IPS-18a (cell line): ENCODE results near the gene RTN4.
"Not testable (repeated sequence)": the region's sequence is repeated elsewhere in the genome, so short reads cannot be mapped to it uniquely, and the experiment has no call there.

Experiments
- H3K27ac ChIP-seq: one replicate; pipeline ENCODE4 v1.5.1; 2013; ENCODE audit warnings: low read length
- H3K27me3 ChIP-seq: one replicate; pipeline ENCODE4 v1.6.1; 2013; ENCODE audit warnings: mild to moderate bottlenecking, low read length; ENCODE audit not compliant: control insufficient read depth, insufficient read depth
- H3K36me3 ChIP-seq: one replicate; pipeline ENCODE4 v1.6.1; 2013; ENCODE audit warnings: low read depth, low read length; ENCODE audit not compliant: control insufficient read depth
- H3K4me1 ChIP-seq: one replicate; pipeline ENCODE4 v1.6.1; 2013; ENCODE audit warnings: low read depth, low read length; ENCODE audit not compliant: control insufficient read depth
- H3K4me3 ChIP-seq: one replicate; pipeline ENCODE4 v1.5.1; 2013; ENCODE audit warnings: low read length
- H3K9ac ChIP-seq: one replicate; pipeline ENCODE4 v1.6.1; 2013; ENCODE audit warnings: mild to moderate bottlenecking, low read length, moderate library complexity
- H3K9me3 ChIP-seq: one replicate; pipeline ENCODE4 v1.6.1; 2013; ENCODE audit warnings: low read depth, low read length; ENCODE audit not compliant: control insufficient read depth

Gene RTN4

GRCh38 chr2:55050100-55050994 lies at the start of gene RTN4:
RTN4 (minus strand) TSS chr2:55050451; CDS start chr2:55050300, 151 bp downstream.
- H3K27me3 ChIP-seq: no peaks in the 10 kb centered on the region
- peak within 1 kb of the TSS; percentile 99 for H3K4me3 ChIP-seq
- peak within 1 kb of the TSS; percentile 100 for H3K9ac ChIP-seq
- no peaks in the 10 kb centered on the region for H3K36me3 ChIP-seq
- H3K9me3 ChIP-seq: no peaks in the 10 kb centered on the region
- H3K4me1 ChIP-seq: peaks cover 29% of the 10 kb centered on the region
- H3K27ac ChIP-seq: peak within 1 kb of the TSS; percentile 97

- H3K4me3 ChIP-seq: no peak overlapping the region
- H3K36me3 ChIP-seq: no peaks in the 10 kb centered on the region
- no peaks in the 10 kb centered on the region for H3K4me1 ChIP-seq
- no peaks in the 10 kb centered on the region for H3K27me3 ChIP-seq
- no peaks in the 10 kb centered on the region for H3K9me3 ChIP-seq
- H3K9ac ChIP-seq: no peak overlapping the region
- H3K27ac ChIP-seq: no peak overlapping the region
Measured at GRCh38 chr2:55099493-55099877, 49.2 kb upstream of the RTN4 start.

DNA sequence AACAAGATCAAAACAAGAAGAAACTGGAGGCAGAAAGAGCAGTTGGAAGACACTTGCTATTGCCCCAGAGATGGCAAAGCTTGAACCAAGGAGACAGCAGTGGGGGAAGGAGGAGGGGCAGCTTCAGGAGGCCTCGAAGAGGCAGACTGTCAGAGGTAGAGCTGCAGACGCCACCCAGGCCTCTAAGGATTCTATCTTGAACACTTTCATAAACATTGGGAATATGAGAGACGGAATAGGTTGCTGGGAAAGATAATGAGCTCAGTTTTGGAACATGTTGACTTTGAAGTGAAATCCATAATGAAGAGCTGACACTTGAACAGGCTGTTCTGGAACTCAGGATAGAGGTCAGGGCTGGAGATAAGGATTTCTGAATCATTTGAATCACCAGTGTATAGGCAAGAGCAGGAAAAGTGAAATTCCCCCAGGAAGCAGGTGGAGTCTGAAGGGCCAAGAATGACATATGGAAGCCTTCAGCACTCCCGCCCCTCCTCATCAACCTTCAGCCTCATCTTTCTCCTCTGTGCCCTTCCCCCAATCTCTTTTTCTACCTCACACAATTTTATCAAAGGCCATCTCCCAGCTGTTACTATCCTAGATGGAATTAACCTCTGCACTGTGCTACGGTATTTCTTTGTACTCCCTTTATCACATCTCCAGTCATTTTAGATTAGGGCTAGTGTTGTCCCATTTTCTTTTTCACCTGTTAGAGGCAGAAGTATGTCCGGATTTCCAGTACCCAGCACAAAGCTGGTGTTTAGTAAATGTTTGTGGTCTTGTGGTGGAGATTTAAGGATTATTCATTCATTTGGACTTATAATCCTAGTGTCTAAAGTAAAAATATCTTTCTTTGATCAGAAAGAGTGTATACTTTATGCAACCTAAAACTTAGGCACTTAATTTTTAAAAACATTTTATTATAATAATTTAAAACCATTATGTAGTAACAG lies 47.5 kb upstream of the RTN4 start:
- no peak overlapping the region for H3K9ac ChIP-seq
- no peaks in the 10 kb centered on the region for H3K9me3 ChIP-seq
- no peak overlapping the region for H3K4me3 ChIP-seq
- no peaks in the 10 kb centered on the region for H3K27me3 ChIP-seq
- no peak overlapping the region for H3K27ac ChIP-seq
- no peaks in the 10 kb centered on the region for H3K36me3 ChIP-seq
- H3K4me1 ChIP-seq: no peaks in the 10 kb centered on the region

DNA sequence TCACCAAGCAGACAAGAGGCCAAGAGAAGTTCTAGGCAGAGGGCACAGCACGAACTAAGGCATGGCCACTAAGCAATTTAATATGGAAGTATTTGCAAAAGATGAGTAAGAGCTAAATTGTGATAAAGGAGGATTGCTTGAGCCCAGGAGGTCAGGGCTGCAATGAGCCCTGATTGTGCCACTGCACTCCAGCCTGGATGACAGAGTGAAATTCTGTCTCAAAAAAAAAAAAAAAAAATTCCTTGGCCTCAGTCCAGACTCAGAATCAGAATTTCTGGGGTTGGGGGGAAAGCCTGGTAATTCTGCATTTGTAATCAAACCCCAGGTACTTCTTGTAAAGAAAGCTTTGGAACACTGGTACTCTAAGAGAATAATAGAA lies 46.8 kb upstream of the RTN4 start:
- H3K9me3 ChIP-seq: no peaks in the 10 kb centered on the region
- no peaks in the 10 kb centered on the region for H3K36me3 ChIP-seq
- H3K4me1 ChIP-seq: no peaks in the 10 kb centered on the region
- H3K4me3 ChIP-seq: no peak overlapping the region
- H3K27me3 ChIP-seq: no peaks in the 10 kb centered on the region
- no peak overlapping the region for H3K27ac ChIP-seq
- H3K9ac ChIP-seq: no peak overlapping the region

DNA sequence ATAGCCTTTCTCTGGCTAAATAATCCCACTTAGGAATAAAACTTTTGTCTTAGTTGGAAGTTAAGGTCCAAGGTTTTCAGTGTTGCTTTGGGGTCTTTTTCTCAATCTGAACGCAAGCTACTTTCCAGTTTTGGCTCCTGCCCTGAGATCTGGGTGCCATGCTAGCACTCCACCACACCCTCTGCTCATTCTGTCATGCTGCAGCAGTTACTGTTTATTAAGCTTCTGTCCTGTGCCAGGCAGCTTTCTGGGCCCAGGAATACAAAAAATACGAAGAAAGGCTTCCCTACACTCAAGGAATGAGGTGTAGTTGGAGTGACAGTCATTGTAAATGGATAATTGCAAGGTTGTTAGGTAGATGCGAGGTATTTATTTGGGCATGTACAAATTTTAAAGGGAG lies 46.3 kb upstream of the RTN4 start:
- no peaks in the 10 kb centered on the region for H3K4me1 ChIP-seq
- H3K27ac ChIP-seq: no peak overlapping the region
- no peaks in the 10 kb centered on the region for H3K27me3 ChIP-seq
- no peaks in the 10 kb centered on the region for H3K36me3 ChIP-seq
- H3K9ac ChIP-seq: no peak overlapping the region
- H3K9me3 ChIP-seq: no peaks in the 10 kb centered on the region
- H3K4me3 ChIP-seq: no peak overlapping the region

- Histone ChIP-seq H3K9ac (no peak overlapping the region), H3K27ac (no peak overlapping the region), H3K9me3 (no peaks in the 10 kb centered on the region), H3K27me3 (no peaks in the 10 kb centered on the region), H3K4me3 (no peak overlapping the region), H3K4me1 (no peaks in the 10 kb centered on the region), H3K36me3 (no peaks in the 10 kb centered on the region)
Measured at GRCh38 chr2:55093381-55093780, 43.1 kb upstream of the RTN4 start.

DNA sequence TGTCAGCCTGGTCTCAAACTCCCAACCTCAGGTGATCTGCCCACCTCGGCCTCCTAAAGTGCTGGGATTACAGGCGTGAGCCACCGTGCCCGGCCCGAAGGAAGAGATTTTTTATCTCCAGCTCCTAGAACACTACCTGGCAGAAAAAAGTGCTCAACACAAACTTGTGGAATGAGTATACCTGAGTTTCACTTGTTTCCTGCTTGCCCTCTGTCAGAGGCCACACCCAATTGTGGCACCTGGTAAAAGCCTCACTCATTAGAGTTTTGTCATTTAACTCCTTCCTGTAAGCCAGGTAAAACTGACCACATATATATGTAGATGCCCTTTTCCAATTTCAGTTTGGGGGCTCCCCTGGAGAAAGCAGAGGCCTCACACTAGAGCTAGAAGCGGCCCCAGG lies 42.2 kb upstream of the RTN4 start:
- Histone ChIP-seq H3K27ac (no peak overlapping the region), H3K36me3 (no peaks in the 10 kb centered on the region), H3K27me3 (no peaks in the 10 kb centered on the region), H3K4me1 (no peaks in the 10 kb centered on the region), H3K9me3 (no peaks in the 10 kb centered on the region), H3K4me3 (no peak overlapping the region), H3K9ac (no peak overlapping the region)

DNA sequence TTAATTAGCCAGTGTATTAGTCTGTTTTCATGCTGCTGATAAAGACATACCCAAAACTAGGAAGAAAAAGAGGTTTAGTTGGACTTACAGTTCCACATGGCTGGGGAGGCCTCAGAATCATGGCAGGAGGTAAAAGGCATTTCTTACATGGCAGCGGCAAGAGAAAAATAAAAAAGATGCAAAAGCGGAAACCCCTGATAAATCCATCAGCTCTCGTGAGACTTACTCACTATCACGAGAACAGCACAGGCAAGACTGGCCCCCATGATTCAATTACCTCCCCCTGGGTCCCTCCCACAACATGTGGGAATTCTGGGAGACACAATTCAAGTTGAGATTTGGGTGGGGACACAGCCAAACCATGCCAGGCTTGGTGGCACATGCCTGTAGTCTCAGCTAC lies 41.4 kb upstream of the RTN4 start:
- H3K36me3 ChIP-seq, H3K4me1 ChIP-seq, H3K27ac ChIP-seq, H3K9me3 ChIP-seq, H3K9ac ChIP-seq, H3K27me3 ChIP-seq, H3K4me3 ChIP-seq: not testable (repeated sequence)

GRCh38 chr2:55090702-55091101 lies 40.5 kb upstream of the RTN4 start:
- H3K9ac ChIP-seq: no peak overlapping the region
- H3K4me1 ChIP-seq: no peaks in the 10 kb centered on the region
- H3K27me3 ChIP-seq: no peaks in the 10 kb centered on the region
- H3K36me3 ChIP-seq: no peaks in the 10 kb centered on the region
- no peak overlapping the region for H3K4me3 ChIP-seq
- no peak overlapping the region for H3K27ac ChIP-seq
- H3K9me3 ChIP-seq: no peaks in the 10 kb centered on the region

DNA sequence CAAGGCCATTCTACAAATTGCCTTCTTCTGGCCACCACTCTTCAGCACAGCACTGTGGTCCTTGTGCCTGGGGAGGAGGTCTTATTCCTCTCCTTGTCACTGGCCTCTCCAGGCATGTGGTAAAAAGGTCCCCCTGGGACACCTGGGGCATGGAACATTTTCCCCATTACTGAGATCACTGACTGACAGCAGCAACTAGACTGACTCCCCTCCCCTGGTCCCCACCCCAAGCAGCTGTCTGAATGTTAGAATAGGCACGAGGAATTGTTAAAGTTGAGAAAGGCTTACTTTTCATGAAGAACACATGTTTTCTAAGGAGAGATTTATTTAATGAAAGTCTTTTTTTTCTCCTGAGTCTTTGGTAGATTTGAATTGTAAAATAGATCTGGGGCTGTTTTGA lies 39.5 kb upstream of the RTN4 start:
- Histone ChIP-seq H3K9me3 (no peaks in the 10 kb centered on the region), H3K27ac (no peak overlapping the region), H3K4me1 (no peaks in the 10 kb centered on the region)

DNA sequence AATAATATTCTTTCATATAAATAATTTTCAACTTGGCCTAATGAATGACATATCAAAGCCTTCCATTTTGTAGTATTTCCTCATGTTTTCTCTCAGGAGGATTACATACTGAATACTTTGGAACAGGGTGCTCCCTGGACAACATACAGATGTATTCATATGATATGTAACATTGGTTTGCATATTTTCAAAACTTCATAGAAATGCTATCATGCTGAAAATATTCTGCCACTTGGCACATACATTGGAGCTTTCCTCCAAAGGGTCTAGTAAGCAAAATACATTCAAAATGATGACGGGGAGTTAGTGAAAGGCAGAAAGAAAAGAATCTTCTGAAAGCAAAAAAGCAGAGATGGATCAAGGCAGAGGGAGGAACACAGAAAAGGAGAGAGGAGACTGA lies 38.1 kb upstream of the RTN4 start:
- Histone ChIP-seq H3K9ac (no peak overlapping the region), H3K9me3 (no peaks in the 10 kb centered on the region), H3K36me3 (no peaks in the 10 kb centered on the region), H3K27ac (no peak overlapping the region), H3K4me1 (no peaks in the 10 kb centered on the region), H3K27me3 (no peaks in the 10 kb centered on the region), H3K4me3 (no peak overlapping the region)

More for the DNA sequence above, 39.5 kb upstream of the RTN4 start:
- Histone ChIP-seq H3K4me3 (no peak overlapping the region), H3K27me3 (no peaks in the 10 kb centered on the region), H3K9ac (no peak overlapping the region), H3K36me3 (no peaks in the 10 kb centered on the region)
